HepG2 (cell line): ENCODE measurements around the gene CYP2W1. TPM values are rescaled to one million over a fixed set of nuclear protein-coding genes. Genes with fewer than 3 reads are reported as not detected.

Experiments
- CREM ChIP-seq, 2 experiments: sonication (generic) in 1 of 2; formaldehyde crosslinking in 1 of 2; IDR thresholded peaks; 2 replicates each; pipeline versions ENCODE4 v1.4.0 to v1.6.1; 2016 to 2020; ENCODE audit warnings: antibody characterized with exemption in 1 of 2, mild to moderate bottlenecking in 1 of 2, missing genetic modification reagents in 1 of 2
- EEA1 ChIP-seq: sonication (generic); formaldehyde crosslinking; IDR thresholded peaks from 2 replicates; pipeline ENCODE4 v1.5.1; 2020; ENCODE audit warnings: mild to moderate bottlenecking, missing genetic modification reagents, borderline replicate concordance
- GTF3A ChIP-seq: sonication (generic); formaldehyde crosslinking; conservative IDR thresholded peaks from 2 replicates; pipeline ENCODE4 v1.4.0; 2020; ENCODE audit warnings: mild to moderate bottlenecking, missing genetic modification reagents
- ISX ChIP-seq: sonication (generic); formaldehyde crosslinking; conservative IDR thresholded peaks from 2 replicates; pipeline ENCODE4 v1.5.0; 2020; ENCODE audit warnings: missing genetic modification reagents
- KAT7 ChIP-seq: IDR thresholded peaks from 2 replicates; pipeline ENCODE4 v1.6.1; 2018; ENCODE audit warnings: borderline replicate concordance, missing compliant biosample characterization
- NR2F1 ChIP-seq, 2 experiments: fragments of 450-650 bp in 1 of 2; formaldehyde crosslinking in 1 of 2; IDR thresholded peaks; 2 replicates each; pipeline versions ENCODE4 v1.5.0 to v1.6.1; 2016 to 2020; ENCODE audit warnings: mild to moderate bottlenecking in 1 of 2, missing compliant biosample characterization in 1 of 2, missing genetic modification reagents in 1 of 2, moderate library complexity in 1 of 2
- POLR2A ChIP-seq, 2 experiments: IDR thresholded peaks; 2 replicates each; pipeline ENCODE4 v1.6.1; 2011; ENCODE audit warnings: low read depth in 2 of 2, low read length in 2 of 2, mild to moderate bottlenecking in 1 of 2, moderate library complexity in 1 of 2; ENCODE audit not compliant: insufficient read depth in 1 of 2
- SSRP1 ChIP-seq: IDR thresholded peaks from 2 replicates; pipeline ENCODE4 v1.6.1; 2016; ENCODE audit warnings: control low read depth
- TBX3 ChIP-seq: fragments of 450-650 bp; IDR thresholded peaks from 2 replicates; pipeline ENCODE4 v1.6.1; 2017; ENCODE audit warnings: antibody characterized with exemption, mild to moderate bottlenecking, inconsistent platforms, borderline replicate concordance
- ZFP41 ChIP-seq: sonication (generic); formaldehyde crosslinking; IDR thresholded peaks from 2 replicates; pipeline ENCODE4 v1.4.0; 2020; ENCODE audit warnings: mild to moderate bottlenecking, missing genetic modification reagents, borderline replicate concordance
- ZIK1 ChIP-seq: sonication (generic); formaldehyde crosslinking; IDR thresholded peaks from 2 replicates; pipeline ENCODE4 v1.5.0; 2020; ENCODE audit warnings: mild to moderate bottlenecking, low read depth, missing genetic modification reagents, borderline replicate concordance
- ZNF383 ChIP-seq: sonication (generic); formaldehyde crosslinking; IDR thresholded peaks from 2 replicates; pipeline ENCODE4 v1.4.0; 2020; ENCODE audit warnings: missing genetic modification reagents, mild to moderate bottlenecking, borderline replicate concordance
- ZNF552 ChIP-seq: sonication (generic); formaldehyde crosslinking; IDR thresholded peaks from 2 replicates; pipeline ENCODE4 v1.9.0; 2022; ENCODE audit warnings: missing genetic modification reagents, mild to moderate bottlenecking, borderline replicate concordance
- ZNF556 ChIP-seq: sonication (generic); formaldehyde crosslinking; IDR thresholded peaks from 2 replicates; pipeline ENCODE4 v1.4.0; 2020; ENCODE audit warnings: mild to moderate bottlenecking, missing genetic modification reagents, borderline replicate concordance
- ZNF577 ChIP-seq: sonication (generic); formaldehyde crosslinking; IDR thresholded peaks from 2 replicates; pipeline ENCODE4 v1.4.0; 2020; ENCODE audit warnings: mild to moderate bottlenecking, low read depth, missing genetic modification reagents, borderline replicate concordance
- polyA plus RNA-seq, 8 experiments: library from polyadenylated mRNA; depleted of rRNA in 3 of 8; stranded (reverse) in 7 of 8; unstranded in 1 of 8; fragments of >200 nt; fragmentation: Illumina TruSeq in 4 of 8; extraction: Trizol in 4 of 8; gene quantifications; 2 replicates each; pipeline versions ENCODE4 v1.2.1 to v1.2.3, GENCODE V29; 2011 to 2016; ENCODE audit warnings: low read depth in 4 of 8, missing spikeins in 1 of 8, mixed read lengths in 1 of 8; ENCODE audit not compliant: insufficient read depth in 1 of 8
- total RNA-seq, 5 experiments: library from RNA; depleted of rRNA; stranded (reverse); fragments of >200 nt; fragmentation: Illumina TruSeq; extraction: Trizol; gene quantifications; 2 replicates each; pipeline ENCODE4 v1.2.3, GENCODE V29; 2016; ENCODE audit warnings: low read depth in 1 of 5
- TF ChIP-seq, protein P1 (sequence below): sonication (generic); formaldehyde crosslinking; IDR thresholded peaks from 2 replicates; pipeline ENCODE4 v1.5.0; 2020; ENCODE audit warnings: missing genetic modification reagents
- TF ChIP-seq, protein P2 (sequence below): sonication (generic); formaldehyde crosslinking; IDR thresholded peaks from 2 replicates; pipeline ENCODE4 v1.5.0; 2020; ENCODE audit warnings: missing genetic modification reagents, mild to moderate bottlenecking, borderline replicate concordance
- TF ChIP-seq, protein P3 (sequence below): sonication (generic); formaldehyde crosslinking; IDR thresholded peaks from 2 replicates; pipeline ENCODE4 v1.5.1; 2020; ENCODE audit warnings: mild to moderate bottlenecking, missing genetic modification reagents, borderline replicate concordance
- TF ChIP-seq, protein P4 (sequence below): sonication (generic); formaldehyde crosslinking; IDR thresholded peaks from 2 replicates; pipeline ENCODE4 v1.4.0; 2020; ENCODE audit warnings: missing genetic modification reagents; ENCODE audit errors: not compliant biosample characterization
- TF ChIP-seq, protein P5 (sequence below): sonication (generic); formaldehyde crosslinking; IDR thresholded peaks from 2 replicates; pipeline ENCODE4 v1.4.0; 2020; ENCODE audit warnings: mild to moderate bottlenecking, missing genetic modification reagents

The CYP2W1 gene
- total and polyA plus RNA-seq, 2 of the 13 experiments (the other 11 are each of a cell fraction or from before 2014, with no cell fraction given), result 19.5 to 31.7 TPM

DNA sequence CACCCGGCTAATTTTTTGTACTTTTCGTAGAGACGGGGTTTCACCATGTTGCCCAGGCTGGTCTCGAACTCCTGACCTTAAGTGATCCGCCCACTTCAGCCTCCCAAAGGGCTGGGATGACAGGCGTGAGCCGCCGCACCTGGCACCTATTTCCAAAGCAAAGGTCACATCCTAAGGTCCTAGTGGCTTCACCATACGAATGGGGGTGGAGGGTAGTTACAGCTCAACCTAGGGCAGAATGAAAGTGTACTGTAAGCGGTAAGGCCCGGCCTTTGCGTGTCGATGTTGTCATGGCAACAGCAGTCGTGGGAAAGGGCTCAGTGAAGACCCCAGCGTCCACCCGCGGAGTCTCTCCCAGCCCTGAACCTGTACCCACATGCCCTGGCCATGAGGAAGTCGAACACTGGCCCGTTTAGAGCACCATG, 6.1 kb upstream of the CYP2W1 start (continued):
- peak; percentile 20; the same call in 1 of the 2 replicates for TF ChIP-seq TBX3
- no peak for TF ChIP-seq ZFP41 (CRISPR knock-in tag)
- TF ChIP-seq, protein P1, sequence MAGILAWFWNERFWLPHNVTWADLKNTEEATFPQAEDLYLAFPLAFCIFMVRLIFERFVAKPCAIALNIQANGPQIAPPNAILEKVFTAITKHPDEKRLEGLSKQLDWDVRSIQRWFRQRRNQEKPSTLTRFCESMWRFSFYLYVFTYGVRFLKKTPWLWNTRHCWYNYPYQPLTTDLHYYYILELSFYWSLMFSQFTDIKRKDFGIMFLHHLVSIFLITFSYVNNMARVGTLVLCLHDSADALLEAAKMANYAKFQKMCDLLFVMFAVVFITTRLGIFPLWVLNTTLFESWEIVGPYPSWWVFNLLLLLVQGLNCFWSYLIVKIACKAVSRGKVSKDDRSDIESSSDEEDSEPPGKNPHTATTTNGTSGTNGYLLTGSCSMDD (CRISPR knock-in tag), result no peak
- peak; percentile 96 for TF ChIP-seq SSRP1 (CRISPR knock-in tag)
- 0 out of 2 replicates have a peak, but pooled peaks have one; percentile 19 for TF ChIP-seq EEA1 (CRISPR knock-in tag)
- TF ChIP-seq KAT7 (CRISPR knock-in tag), result 0 out of 2 replicates have a peak, but pooled peaks have one; percentile 31
- peak; percentile 13; the same call in 1 of the 2 replicates for TF ChIP-seq ZNF556 (CRISPR knock-in tag)
- TF ChIP-seq POLR2A (IDR thresholded peaks at IDR 0.05; ENCODE audit: insufficient read depth in 1 of 2, low read depth in 2 of 2, low read length in 2 of 2), result peak in 1 of 2 experiments; percentile 56; a peak in 1 of 4 replicates
- TF ChIP-seq, protein P2, sequence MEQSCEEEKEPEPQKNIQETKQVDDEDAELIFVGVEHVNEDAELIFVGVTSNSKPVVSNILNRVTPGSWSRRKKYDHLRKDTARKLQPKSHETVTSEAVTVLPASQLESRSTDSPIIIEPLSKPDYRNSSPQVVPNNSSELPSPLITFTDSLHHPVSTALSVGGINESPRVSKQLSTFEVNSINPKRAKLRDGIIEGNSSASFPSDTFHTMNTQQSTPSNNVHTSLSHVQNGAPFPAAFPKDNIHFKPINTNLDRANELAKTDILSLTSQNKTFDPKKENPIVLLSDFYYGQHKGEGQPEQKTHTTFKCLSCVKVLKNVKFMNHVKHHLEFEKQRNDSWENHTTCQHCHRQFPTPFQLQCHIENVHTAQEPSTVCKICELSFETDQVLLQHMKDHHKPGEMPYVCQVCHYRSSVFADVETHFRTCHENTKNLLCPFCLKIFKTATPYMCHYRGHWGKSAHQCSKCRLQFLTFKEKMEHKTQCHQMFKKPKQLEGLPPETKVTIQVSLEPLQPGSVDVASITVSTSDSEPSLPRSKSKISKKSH, result no peak
- TF ChIP-seq, protein P3, sequence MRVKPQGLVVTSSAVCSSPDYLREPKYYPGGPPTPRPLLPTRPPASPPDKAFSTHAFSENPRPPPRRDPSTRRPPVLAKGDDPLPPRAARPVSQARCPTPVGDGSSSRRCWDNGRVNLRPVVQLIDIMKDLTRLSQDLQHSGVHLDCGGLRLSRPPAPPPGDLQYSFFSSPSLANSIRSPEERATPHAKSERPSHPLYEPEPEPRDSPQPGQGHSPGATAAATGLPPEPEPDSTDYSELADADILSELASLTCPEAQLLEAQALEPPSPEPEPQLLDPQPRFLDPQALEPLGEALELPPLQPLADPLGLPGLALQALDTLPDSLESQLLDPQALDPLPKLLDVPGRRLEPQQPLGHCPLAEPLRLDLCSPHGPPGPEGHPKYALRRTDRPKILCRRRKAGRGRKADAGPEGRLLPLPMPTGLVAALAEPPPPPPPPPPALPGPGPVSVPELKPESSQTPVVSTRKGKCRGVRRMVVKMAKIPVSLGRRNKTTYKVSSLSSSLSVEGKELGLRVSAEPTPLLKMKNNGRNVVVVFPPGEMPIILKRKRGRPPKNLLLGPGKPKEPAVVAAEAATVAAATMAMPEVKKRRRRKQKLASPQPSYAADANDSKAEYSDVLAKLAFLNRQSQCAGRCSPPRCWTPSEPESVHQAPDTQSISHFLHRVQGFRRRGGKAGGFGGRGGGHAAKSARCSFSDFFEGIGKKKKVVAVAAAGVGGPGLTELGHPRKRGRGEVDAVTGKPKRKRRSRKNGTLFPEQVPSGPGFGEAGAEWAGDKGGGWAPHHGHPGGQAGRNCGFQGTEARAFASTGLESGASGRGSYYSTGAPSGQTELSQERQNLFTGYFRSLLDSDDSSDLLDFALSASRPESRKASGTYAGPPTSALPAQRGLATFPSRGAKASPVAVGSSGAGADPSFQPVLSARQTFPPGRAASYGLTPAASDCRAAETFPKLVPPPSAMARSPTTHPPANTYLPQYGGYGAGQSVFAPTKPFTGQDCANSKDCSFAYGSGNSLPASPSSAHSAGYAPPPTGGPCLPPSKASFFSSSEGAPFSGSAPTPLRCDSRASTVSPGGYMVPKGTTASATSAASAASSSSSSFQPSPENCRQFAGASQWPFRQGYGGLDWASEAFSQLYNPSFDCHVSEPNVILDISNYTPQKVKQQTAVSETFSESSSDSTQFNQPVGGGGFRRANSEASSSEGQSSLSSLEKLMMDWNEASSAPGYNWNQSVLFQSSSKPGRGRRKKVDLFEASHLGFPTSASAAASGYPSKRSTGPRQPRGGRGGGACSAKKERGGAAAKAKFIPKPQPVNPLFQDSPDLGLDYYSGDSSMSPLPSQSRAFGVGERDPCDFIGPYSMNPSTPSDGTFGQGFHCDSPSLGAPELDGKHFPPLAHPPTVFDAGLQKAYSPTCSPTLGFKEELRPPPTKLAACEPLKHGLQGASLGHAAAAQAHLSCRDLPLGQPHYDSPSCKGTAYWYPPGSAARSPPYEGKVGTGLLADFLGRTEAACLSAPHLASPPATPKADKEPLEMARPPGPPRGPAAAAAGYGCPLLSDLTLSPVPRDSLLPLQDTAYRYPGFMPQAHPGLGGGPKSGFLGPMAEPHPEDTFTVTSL, result no peak
- peak; percentile 29 to 74 for TF ChIP-seq NR2F1 (CRISPR knock-in tag; IDR thresholded peaks at IDR 0.05)
- TF ChIP-seq GTF3A (CRISPR knock-in tag), result peak; percentile 88; the same call in 1 of the 2 replicates
- TF ChIP-seq ZNF383 (CRISPR knock-in tag), result peak; percentile 55; the same call in 1 of the 2 replicates
- TF ChIP-seq ISX (CRISPR knock-in tag), result no peak
- TF ChIP-seq CREM (IDR thresholded peaks at IDR 0.05), result no peak
- no peak for TF ChIP-seq CREM (CRISPR knock-in tag; IDR thresholded peaks at IDR 0.05)
- TF ChIP-seq, protein P4, sequence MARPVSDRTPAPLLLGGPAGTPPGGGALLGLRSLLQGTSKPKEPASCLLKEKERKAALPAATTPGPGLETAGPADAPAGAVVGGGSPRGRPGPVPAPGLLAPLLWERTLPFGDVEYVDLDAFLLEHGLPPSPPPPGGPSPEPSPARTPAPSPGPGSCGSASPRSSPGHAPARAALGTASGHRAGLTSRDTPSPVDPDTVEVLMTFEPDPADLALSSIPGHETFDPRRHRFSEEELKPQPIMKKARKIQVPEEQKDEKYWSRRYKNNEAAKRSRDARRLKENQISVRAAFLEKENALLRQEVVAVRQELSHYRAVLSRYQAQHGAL (CRISPR knock-in tag), result no peak
- TF ChIP-seq ZNF577 (CRISPR knock-in tag), result no peak
- TF ChIP-seq, protein P5, sequence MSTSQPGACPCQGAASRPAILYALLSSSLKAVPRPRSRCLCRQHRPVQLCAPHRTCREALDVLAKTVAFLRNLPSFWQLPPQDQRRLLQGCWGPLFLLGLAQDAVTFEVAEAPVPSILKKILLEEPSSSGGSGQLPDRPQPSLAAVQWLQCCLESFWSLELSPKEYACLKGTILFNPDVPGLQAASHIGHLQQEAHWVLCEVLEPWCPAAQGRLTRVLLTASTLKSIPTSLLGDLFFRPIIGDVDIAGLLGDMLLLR, result no peak
- no peak; the same call in 1 of the 2 replicates for TF ChIP-seq ZNF552 (CRISPR knock-in tag)
- 0 out of 2 replicates have a peak, but pooled peaks have one; percentile 49 for TF ChIP-seq ZIK1 (CRISPR knock-in tag)
